ENCODE measurements around the gene PDS5A.

Gene PDS5A

GRCh38 chr4:39933671-39934590, 43.8 kb downstream of the PDS5A start:
- WGBS, 2 experiments = 77 to 79% methylated on average over 7 of the region's 7 CpGs
- H3K27me3 ChIP-seq (ENCODE audit: control insufficient read depth, insufficient read depth, low read length, poor library complexity, severe bottlenecking) = no peaks in the 10 kb centered on the region
- H3K36me3 ChIP-seq (ENCODE audit: control insufficient read depth, insufficient read depth, low read length) = no peaks in the 10 kb centered on the region
- no peak overlapping the region for H3K27ac ChIP-seq (ENCODE audit: insufficient read depth, low read depth, low read length, poor library complexity, severe bottlenecking)
- no peaks in the 10 kb centered on the region for H3K9me3 ChIP-seq (ENCODE audit: control insufficient read depth, low read length)
- no peaks in the 10 kb centered on the region for H3K4me1 ChIP-seq (ENCODE audit: control insufficient read depth, insufficient read depth, low read length)
- H3K4me3 ChIP-seq (ENCODE audit: insufficient read depth, low read depth, low read length) = no peak overlapping the region

GRCh38 chr4:39932776-39933402, 44.8 kb downstream of the PDS5A start:
- Histone ChIP-seq H3K36me3 (ENCODE audit: control insufficient read depth, insufficient read depth, low read length) (no peaks in the 10 kb centered on the region), H3K4me3 (ENCODE audit: insufficient read depth, low read depth, low read length) (no peak overlapping the region), H3K27me3 (ENCODE audit: control insufficient read depth, insufficient read depth, low read length, poor library complexity, severe bottlenecking) (no peaks in the 10 kb centered on the region), H3K4me1 (ENCODE audit: control insufficient read depth, insufficient read depth, low read length) (no peaks in the 10 kb centered on the region), H3K27ac (ENCODE audit: insufficient read depth, low read depth, low read length, poor library complexity, severe bottlenecking) (no peak overlapping the region), H3K9me3 (ENCODE audit: control insufficient read depth, low read length) (no peaks in the 10 kb centered on the region)
- 79 to 83% methylated on average over 8 of the region's 8 CpGs for WGBS, 2 experiments

- WGBS, 2 experiments = 90 to 98% methylated on average over 5 of the region's 5 CpGs
- Histone ChIP-seq H3K27me3 (ENCODE audit: control insufficient read depth, insufficient read depth, low read length, poor library complexity, severe bottlenecking) (no peaks in the 10 kb centered on the region), H3K4me1 (ENCODE audit: control insufficient read depth, insufficient read depth, low read length) (no peaks in the 10 kb centered on the region), H3K9me3 (ENCODE audit: control insufficient read depth, low read length) (no peaks in the 10 kb centered on the region), H3K4me3 (ENCODE audit: insufficient read depth, low read depth, low read length) (no peak overlapping the region), H3K27ac (ENCODE audit: insufficient read depth, low read depth, low read length, poor library complexity, severe bottlenecking) (no peak overlapping the region), H3K36me3 (ENCODE audit: control insufficient read depth, insufficient read depth, low read length) (no peaks in the 10 kb centered on the region)
Observed at GRCh38 chr4:39931441-39931901, 46.2 kb downstream of the PDS5A start.

GRCh38 chr4:39928538-39928937, 49.2 kb downstream of the PDS5A start:
- H3K36me3 ChIP-seq (ENCODE audit: control insufficient read depth, insufficient read depth, low read length) = peaks cover 6% of the 10 kb centered on the region
- WGBS, 2 experiments = 97 to 100% methylated on average over 2 of the region's 2 CpGs
- no peaks in the 10 kb centered on the region for H3K9me3 ChIP-seq (ENCODE audit: control insufficient read depth, low read length)
- no peak overlapping the region for H3K27ac ChIP-seq (ENCODE audit: insufficient read depth, low read depth, low read length, poor library complexity, severe bottlenecking)
- H3K4me1 ChIP-seq (ENCODE audit: control insufficient read depth, insufficient read depth, low read length) = no peaks in the 10 kb centered on the region
- H3K4me3 ChIP-seq (ENCODE audit: insufficient read depth, low read depth, low read length) = no peak overlapping the region
- H3K27me3 ChIP-seq (ENCODE audit: control insufficient read depth, insufficient read depth, low read length, poor library complexity, severe bottlenecking) = no peaks in the 10 kb centered on the region

- H3K4me3 ChIP-seq (ENCODE audit: insufficient read depth, low read depth, low read length) = no peak overlapping the region
- peaks cover 12% of the 10 kb centered on the region for H3K36me3 ChIP-seq (ENCODE audit: control insufficient read depth, insufficient read depth, low read length)
- H3K4me1 ChIP-seq (ENCODE audit: control insufficient read depth, insufficient read depth, low read length) = no peaks in the 10 kb centered on the region
- H3K27ac ChIP-seq (ENCODE audit: insufficient read depth, low read depth, low read length, poor library complexity, severe bottlenecking) = no peak overlapping the region
- H3K9me3 ChIP-seq (ENCODE audit: control insufficient read depth, low read length) = no peaks in the 10 kb centered on the region
- no peaks in the 10 kb centered on the region for H3K27me3 ChIP-seq (ENCODE audit: control insufficient read depth, insufficient read depth, low read length, poor library complexity, severe bottlenecking)
- WGBS, 2 experiments = 88 to 93% methylated on average over 2 of the region's 2 CpGs
Observed at GRCh38 chr4:39924014-39924413, 53.7 kb downstream of the PDS5A start.

- no peaks in the 10 kb centered on the region for H3K9me3 ChIP-seq (ENCODE audit: control insufficient read depth, low read length)
- H3K4me1 ChIP-seq (ENCODE audit: control insufficient read depth, insufficient read depth, low read length) = no peaks in the 10 kb centered on the region
- H3K27ac ChIP-seq (ENCODE audit: insufficient read depth, low read depth, low read length, poor library complexity, severe bottlenecking) = no peak overlapping the region
- WGBS, 2 experiments = 87% methylated on average over 2 of the region's 2 CpGs; no CpG with 5 or more reads in 1 of the 2 experiments
- H3K36me3 ChIP-seq (ENCODE audit: control insufficient read depth, insufficient read depth, low read length) = peaks cover 12% of the 10 kb centered on the region
- no peak overlapping the region for H3K4me3 ChIP-seq (ENCODE audit: insufficient read depth, low read depth, low read length)
- no peaks in the 10 kb centered on the region for H3K27me3 ChIP-seq (ENCODE audit: control insufficient read depth, insufficient read depth, low read length, poor library complexity, severe bottlenecking)
Observed at GRCh38 chr4:39922399-39922798, 55.3 kb downstream of the PDS5A start.

GRCh38 chr4:39913471-39913870, 64.2 kb downstream of the PDS5A start:
- no peaks in the 10 kb centered on the region for H3K27me3 ChIP-seq (ENCODE audit: control insufficient read depth, insufficient read depth, low read length, poor library complexity, severe bottlenecking)
- no peak overlapping the region for H3K4me3 ChIP-seq (ENCODE audit: insufficient read depth, low read depth, low read length)
- H3K9me3 ChIP-seq (ENCODE audit: control insufficient read depth, low read length) = no peaks in the 10 kb centered on the region
- 96 to 99% methylated on average over 4 of the region's 4 CpGs for whole genome bisulfite sequencing, 2 experiments
- no peak overlapping the region for H3K27ac ChIP-seq (ENCODE audit: insufficient read depth, low read depth, low read length, poor library complexity, severe bottlenecking)
- peaks cover 10% of the 10 kb centered on the region for H3K36me3 ChIP-seq (ENCODE audit: control insufficient read depth, insufficient read depth, low read length)
- H3K4me1 ChIP-seq (ENCODE audit: control insufficient read depth, insufficient read depth, low read length) = no peaks in the 10 kb centered on the region

- Histone ChIP-seq H3K9me3 (ENCODE audit: control insufficient read depth, low read length) (no peaks in the 10 kb centered on the region), H3K4me3 (ENCODE audit: insufficient read depth, low read depth, low read length) (no peak overlapping the region), H3K27me3 (ENCODE audit: control insufficient read depth, insufficient read depth, low read length, poor library complexity, severe bottlenecking) (no peaks in the 10 kb centered on the region), H3K4me1 (ENCODE audit: control insufficient read depth, insufficient read depth, low read length) (no peaks in the 10 kb centered on the region), H3K36me3 (ENCODE audit: control insufficient read depth, insufficient read depth, low read length) (peaks cover 13% of the 10 kb centered on the region), H3K27ac (ENCODE audit: insufficient read depth, low read depth, low read length, poor library complexity, severe bottlenecking) (no peak overlapping the region)
- WGBS, 2 experiments = 92 to 94% methylated on average over 1 to 2 of the region's 3 CpGs
Observed at GRCh38 chr4:39910064-39910463, 67.6 kb downstream of the PDS5A start.

- Histone ChIP-seq H3K9me3 (ENCODE audit: control insufficient read depth, low read length) (no peaks in the 10 kb centered on the region), H3K27ac (ENCODE audit: insufficient read depth, low read depth, low read length, poor library complexity, severe bottlenecking) (no peak overlapping the region), H3K36me3 (ENCODE audit: control insufficient read depth, insufficient read depth, low read length) (peaks cover 11% of the 10 kb centered on the region), H3K4me3 (ENCODE audit: insufficient read depth, low read depth, low read length) (no peak overlapping the region), H3K4me1 (ENCODE audit: control insufficient read depth, insufficient read depth, low read length) (no peaks in the 10 kb centered on the region), H3K27me3 (ENCODE audit: control insufficient read depth, insufficient read depth, low read length, poor library complexity, severe bottlenecking) (no peaks in the 10 kb centered on the region)
- 90 to 97% methylated on average over 2 of the region's 2 CpGs for WGBS, 2 experiments
Observed at GRCh38 chr4:39908284-39908683, 69.4 kb downstream of the PDS5A start.

GRCh38 chr4:39905656-39906055, 72.1 kb downstream of the PDS5A start:
- Histone ChIP-seq H3K4me1 (ENCODE audit: control insufficient read depth, insufficient read depth, low read length) (no peaks in the 10 kb centered on the region), H3K4me3 (ENCODE audit: insufficient read depth, low read depth, low read length) (no peak overlapping the region), H3K27ac (ENCODE audit: insufficient read depth, low read depth, low read length, poor library complexity, severe bottlenecking) (no peak overlapping the region), H3K27me3 (ENCODE audit: control insufficient read depth, insufficient read depth, low read length, poor library complexity, severe bottlenecking) (no peaks in the 10 kb centered on the region), H3K9me3 (ENCODE audit: control insufficient read depth, low read length) (no peaks in the 10 kb centered on the region), H3K36me3 (ENCODE audit: control insufficient read depth, insufficient read depth, low read length) (peaks cover 9% of the 10 kb centered on the region)
- WGBS, 2 experiments = 100% methylated on average over 1 of the region's 1 CpG
